Measurements from ENCODE around the gene MYO7A.

Gene MYO7A

GRCh38 chr11:77213589-77214428, 85.8 kb downstream of the MYO7A start:
- no peak for DNase-seq (ENCODE audit: low spot score)

GRCh38 chr11:77214557-77214956, 86.5 kb downstream of the MYO7A start:
- DNase-seq (ENCODE audit: low spot score): no peak

- DNase-seq (ENCODE audit: low spot score): no peak
These were observed 87.1 kb downstream of the MYO7A start for GRCh38 chr11:77215106-77215505.

GRCh38 chr11:77217156-77217555, 89.1 kb downstream of the MYO7A start:
- no peak for DNase-seq (ENCODE audit: low spot score)

GRCh38 chr11:77223797-77224196, 95.8 kb downstream of the MYO7A start:
- no peak for DNase-seq (ENCODE audit: low spot score)

GRCh38 chr11:77230878-77231605, 103.0 kb downstream of the MYO7A start:
- no peak for DNase-seq (ENCODE audit: low spot score)

- DNase-seq (ENCODE audit: low spot score): no peak
These were observed 103.8 kb downstream of the MYO7A start for GRCh38 chr11:77231800-77232199.

GRCh38 chr11:77232242-77232641, 104.2 kb downstream of the MYO7A start:
- DNase-seq (ENCODE audit: low spot score): no peak

GRCh38 chr11:77233011-77233410, 105.0 kb downstream of the MYO7A start:
- no peak for DNase-seq (ENCODE audit: low spot score)

GRCh38 chr11:77236901-77237300, 108.9 kb downstream of the MYO7A start:
- DNase-seq (ENCODE audit: low spot score): no peak

- DNase-seq (ENCODE audit: low spot score): peak; percentile 85
These were observed 116.4 kb downstream of the MYO7A start for GRCh38 chr11:77244277-77245027.

GRCh38 chr11:77249427-77249826, 121.4 kb downstream of the MYO7A start:
- no peak for DNase-seq (ENCODE audit: low spot score)

- peak; percentile 50 for DNase-seq (ENCODE audit: low spot score)
These were observed 123.0 kb downstream of the MYO7A start for GRCh38 chr11:77250881-77251640.

- no peak for DNase-seq (ENCODE audit: low spot score)
These were observed 124.7 kb downstream of the MYO7A start for GRCh38 chr11:77252555-77253270.

- DNase-seq (ENCODE audit: low spot score): no peak
These were observed 125.6 kb downstream of the MYO7A start for GRCh38 chr11:77253690-77254089.

- DNase-seq (ENCODE audit: low spot score): no peak
These were observed 131.6 kb downstream of the MYO7A start for GRCh38 chr11:77259641-77260040.

- DNase-seq (ENCODE audit: low spot score): no peak
These were observed 134.8 kb downstream of the MYO7A start for GRCh38 chr11:77262803-77263202.
